SU-DHL-6 (cell line): ENCODE data around the gene EXD3.

Source experiments
- CTCF ChIP-seq: fragments of 200-600 bp; sonication (generic); IDR thresholded peaks from one replicate; pipeline ENCODE4 v1.5.1; 2017; ENCODE audit warnings: antibody characterized with exemption, mild to moderate bottlenecking, low read length, moderate library complexity; ENCODE audit not compliant: insufficient read depth, poor library complexity, severe bottlenecking
- EZH2phosphoT487 ChIP-seq: fragments of 200-600 bp; sonication (generic), shearing (Covaris generic); conservative IDR thresholded peaks from 2 replicates; pipeline ENCODE4 v1.6.1; 2018; ENCODE audit warnings: mild to moderate bottlenecking, antibody characterized with exemption, low read length, moderate library complexity, mixed read lengths

- TF ChIP-seq CTCF (no peak), EZH2phosphoT487 (no peak)
These were observed 36.2 kb upstream of the EXD3 start, which contains the start of gene NSMF for GRCh38 chr9:137459152-137459600.
